OCI-LY7 (cell line): ENCODE results near the gene CRIP2. TPM values are rescaled to one million over a fixed set of nuclear protein-coding genes. Genes with fewer than 3 reads are reported as not detected.
A peak's percentile ranks its signal among the peaks of the same experiment; 100 is the strongest.

Experiments used
- BruUV-seq: library from RNA; stranded (reverse); fragments of 400-500 nt; replicated peaks from 2 replicates; lab custom pipeline; 2021; lab: Mats Ljungman, UMichigan
- CTCF ChIA-PET: fragments of 300-600 bp; sonication (Branson Sonifier 250); formaldehyde crosslinking; loops from one replicate; lab custom pipeline; 2022; ENCODE audit warnings: antibody characterized with exemption; ENCODE audit not compliant: unreplicated experiment; lab: Charles Lee
- POLR2A ChIA-PET: fragments of 300-600 bp; sonication (Branson Sonifier 250); formaldehyde crosslinking; loops from one replicate; lab custom pipeline; 2022; ENCODE audit warnings: antibody characterized with exemption; lab: Charles Lee
- DNase-seq: peaks from one replicate; pipeline ENCODE4 v3.0.0-alpha.2; 2015; ENCODE audit warnings: low spot score
- H2AFZ ChIP-seq: fragments of 200-600 bp; sonication (generic), shearing (Covaris generic); 2 replicates; pipeline ENCODE4 v1.6.1; 2014; ENCODE audit warnings: mild to moderate bottlenecking, antibody characterized with exemption, low read length, moderate library complexity
- H3K27ac ChIP-seq: fragments of 200-600 bp; sonication (generic); 2 replicates; pipeline ENCODE4 v1.5.1; 2014; ENCODE audit warnings: mixed run types, low read depth, mild to moderate bottlenecking, moderate library complexity, low read length, inconsistent platforms; ENCODE audit not compliant: poor library complexity, severe bottlenecking
- H3K36me3 ChIP-seq: fragments of 200-600 bp; sonication (generic); 2 replicates; pipeline ENCODE4 v1.6.1; 2014; ENCODE audit warnings: mild to moderate bottlenecking, antibody characterized with exemption, low read length, moderate library complexity, mixed read lengths; ENCODE audit not compliant: insufficient read depth
- H3K4me1 ChIP-seq: fragments of 200-600 bp; sonication (generic); 2 replicates; pipeline ENCODE4 v1.5.1; 2014; ENCODE audit warnings: mild to moderate bottlenecking, low read length; ENCODE audit not compliant: insufficient read depth, poor library complexity, severe bottlenecking
- H3K4me2 ChIP-seq: fragments of 200-600 bp; sonication (generic); 2 replicates; pipeline ENCODE4 v1.6.1; 2014; ENCODE audit warnings: mild to moderate bottlenecking, low read length
- H3K4me3 ChIP-seq: fragments of 200-600 bp; sonication (generic); 2 replicates; pipeline ENCODE4 v1.5.1; 2014; ENCODE audit warnings: mild to moderate bottlenecking, low read depth, low read length; ENCODE audit not compliant: poor library complexity, severe bottlenecking
- H3K79me2 ChIP-seq: fragments of 200-600 bp; sonication (generic); 2 replicates; pipeline ENCODE4 v1.6.1; 2016; ENCODE audit warnings: low read depth, mild to moderate bottlenecking, low read length, moderate library complexity, mixed read lengths; ENCODE audit not compliant: insufficient read depth
- H3K9me2 ChIP-seq: fragments of 200-600 bp; sonication (generic); 2 replicates; pipeline ENCODE4 v1.6.1; 2016; ENCODE audit warnings: mild to moderate bottlenecking, low read length, mixed read lengths; ENCODE audit not compliant: insufficient read depth
- H3K9me3 ChIP-seq: fragments of 200-600 bp; sonication (generic); 2 replicates; pipeline ENCODE4 v1.6.1; 2014; ENCODE audit warnings: mild to moderate bottlenecking, mixed run types, low read length, mixed read lengths
- H4K20me1 ChIP-seq: fragments of 200-600 bp; sonication (generic); 2 replicates; pipeline ENCODE4 v1.6.1; 2014; ENCODE audit warnings: mild to moderate bottlenecking, antibody characterized with exemption, low read length, moderate library complexity, mixed read lengths; ENCODE audit not compliant: insufficient read depth
- CTCF ChIP-seq: fragments of 200-600 bp; sonication (generic); conservative IDR thresholded peaks from 2 replicates; pipeline ENCODE4 v1.5.1; 2014; ENCODE audit warnings: mild to moderate bottlenecking, antibody characterized with exemption, low read length, moderate library complexity, mixed read lengths
- EZH2phosphoT487 ChIP-seq: fragments of 200-600 bp; sonication (generic); IDR thresholded peaks from 2 replicates; pipeline ENCODE4 v1.6.1; 2018; ENCODE audit warnings: low read depth, borderline replicate concordance, mild to moderate bottlenecking, mixed run types, antibody characterized with exemption, low read length, moderate library complexity, mixed read lengths
- intact Hi-C: fragments of 100-400 bp; cut with micrococcal nuclease; formaldehyde crosslinking; loops from one replicate; pipeline ENCODE4 v1.10.0; 2022; ENCODE audit not compliant: unreplicated experiment
- total RNA-seq, 2 experiments: library from RNA; depleted of rRNA in 1 of 2; stranded (reverse); fragments of >200 nt in 1 of 2; shearing (Covaris generic) in 1 of 2; gene quantifications; 2 replicates each; pipeline ENCODE4 v1.2.3, GENCODE V29; 2014 to 2022

CRIP2 gene
- total RNA-seq, 2 experiments from 2014 or later: not detected

- no peak for DNase-seq
- intact Hi-C loops: loop anchor here (2.0 kb wide), 1 partner anchor 158 kb away; no protein-coding TSS in a partner anchor
- Histone ChIP-seq H3K79me2 (no peaks in the 10 kb centered on the region), H3K4me3 (no peak overlapping the region), H3K27ac (no peak overlapping the region), H4K20me1 (no peaks in the 10 kb centered on the region), H3K9me2 (no peaks in the 10 kb centered on the region), H3K4me1 (peaks cover 47% of the 10 kb centered on the region), H3K4me2 (peak overlapping the region; percentile 79; the same call in 1 of the 2 replicates), H3K36me3 (no peaks in the 10 kb centered on the region), H2AFZ (no peak overlapping the region), H3K9me3 (no peaks in the 10 kb centered on the region)
- no TSS peak for BruUV-seq
- POLR2A ChIA-PET: no interaction called here
- TF ChIP-seq EZH2phosphoT487 (no peak), CTCF (no peak)
- CTCF ChIA-PET: interaction anchor here (0.6 kb wide), 1 partner anchor 40 kb away, joined by 3 read pairs; no protein-coding TSS in a partner anchor
Observed at GRCh38 chr14:105529319-105529568, 54.6 kb downstream of the CRIP2 start.

Other genes starting within 250 kb of the CRIP2 start
- 27.9 and 30.0 TPM in 2 replicates for gene BTBD6, start 226.3 kb upstream of the CRIP2 start, total RNA-seq (2014; rRNA removed; shearing (Covaris generic))
- 5.7 and 6.9 TPM in 2 replicates for gene BTBD6, start 226.3 kb upstream of the CRIP2 start, total RNA-seq (2022)
- 23.7 and 25.5 TPM in 2 replicates for gene BRF1, start 173.8 kb upstream of the CRIP2 start, total RNA-seq (2014; rRNA removed; shearing (Covaris generic))
- 26.4 and 27.0 TPM in 2 replicates for gene BRF1, start 173.8 kb upstream of the CRIP2 start, total RNA-seq (2022)
- 35.3 and 46.9 TPM in 2 replicates for gene PACS2, start 160.1 kb upstream of the CRIP2 start, total RNA-seq (2014; rRNA removed; shearing (Covaris generic))
- gene PACS2, start 160.1 kb upstream of the CRIP2 start, total RNA-seq (2022): 45.4 and 47.3 TPM in 2 replicates
- 1.3 and 2.3 TPM in 2 replicates for gene TEX22, start 76.3 kb upstream of the CRIP2 start, total RNA-seq (2014; rRNA removed; shearing (Covaris generic))
- 9.2 and 12.2 TPM in 2 replicates for gene TEX22, start 76.3 kb upstream of the CRIP2 start, total RNA-seq (2022)
- 92.3 and 103 TPM in 2 replicates for gene MTA1, start 55.0 kb upstream of the CRIP2 start, total RNA-seq (2014; rRNA removed; shearing (Covaris generic))
- 217 and 220 TPM in 2 replicates for gene MTA1, start 55.0 kb upstream of the CRIP2 start, total RNA-seq (2022)
- gene CRIP1, start 12.1 kb downstream of the CRIP2 start, total RNA-seq (2014; rRNA removed; shearing (Covaris generic)): 4.1 and 4.6 TPM in 2 replicates
- gene CRIP1, start 12.1 kb downstream of the CRIP2 start, total RNA-seq (2022): 1.5 TPM in 1 of 2 replicates, not detected in the other
- 53.2 and 57.4 TPM in 2 replicates for gene TEDC1, start 16.4 kb downstream of the CRIP2 start, total RNA-seq (2014; rRNA removed; shearing (Covaris generic))
- 55.8 and 58.0 TPM in 2 replicates for gene TEDC1, start 16.4 kb downstream of the CRIP2 start, total RNA-seq (2022)
- gene TMEM121, start 51.8 kb downstream of the CRIP2 start, total RNA-seq (2014; rRNA removed; shearing (Covaris generic)): 0.25 and 0.70 TPM in 2 replicates
- gene TMEM121, start 51.8 kb downstream of the CRIP2 start, total RNA-seq (2022): 0.21 and 0.31 TPM in 2 replicates